Naive B cell (primary cell): ENCODE measurements around the gene PPP1R37. TPM values are rescaled to one million over a fixed set of nuclear protein-coding genes. Genes with fewer than 3 reads are reported as not detected.

Experiments used
- ATAC-seq, 2 donors: fragments of 150-1000 bp; cut with Tn5 transposase; 2 replicates each; pipeline ENCODE4 v1.10.0; 2021; ENCODE audit warnings: low read depth in 2 of 2, mild to moderate bottlenecking in 2 of 2, moderate library complexity in 2 of 2
- DNase-seq: peaks from one replicate; pipeline ENCODE4 v3.0.0; 2022
- H3K27ac Mint-ChIP-seq, 6 donors: one replicate each; pipeline ENCODE4 v1.8.0; 2020 to 2022; ENCODE audit warnings: mild to moderate bottlenecking in 6 of 6, mixed read lengths in 6 of 6, moderate library complexity in 5 of 6, inconsistent platforms in 2 of 6
- H3K27me3 Mint-ChIP-seq, 3 donors: one replicate each; pipeline ENCODE4 v1.8.0; 2021 to 2022; ENCODE audit warnings: mixed read lengths in 3 of 3, mild to moderate bottlenecking in 1 of 3
- H3K36me3 Mint-ChIP-seq, 2 donors: one replicate each; pipeline ENCODE4 v1.8.0; 2020 to 2022; ENCODE audit warnings: mixed read lengths in 2 of 2, inconsistent platforms in 1 of 2, mild to moderate bottlenecking in 1 of 2
- H3K4me1 Mint-ChIP-seq, 3 donors: one replicate each; pipeline ENCODE4 v1.8.0; 2020 to 2022; ENCODE audit warnings: mixed read lengths in 3 of 3, inconsistent platforms in 1 of 3, mild to moderate bottlenecking in 1 of 3, moderate library complexity in 1 of 3
- H3K4me3 Mint-ChIP-seq, 8 donors: one replicate each; pipeline ENCODE4 v1.8.0; 2020 to 2022; ENCODE audit warnings: mild to moderate bottlenecking in 8 of 8, mixed read lengths in 8 of 8, moderate library complexity in 8 of 8, inconsistent platforms in 2 of 8
- H3K9me3 Mint-ChIP-seq, 7 donors: one replicate each; pipeline ENCODE4 v1.8.0; 2020 to 2022; ENCODE audit warnings: mixed read lengths in 7 of 7, mild to moderate bottlenecking in 5 of 7, inconsistent platforms in 2 of 7, moderate library complexity in 1 of 7
- polyA plus RNA-seq, 6 donors: library from polyadenylated mRNA; unstranded; fragments of 300-500 nt; fragmentation: Illumina TruSeq; gene quantifications; one replicate each; pipeline ENCODE4 v1.2.3, GENCODE V29; 2021; ENCODE audit warnings: low read depth in 6 of 6

Gene PPP1R37
- polyA plus RNA-seq, 6 donors from 2014 or later = 0.20 to 1.4 (median 0.32) TPM; not detected in 1

GRCh38 chr19:45142016-45142725, 49.2 kb downstream of the PPP1R37 start:
- no peaks in the 10 kb centered on the region for H3K27me3 Mint-ChIP-seq
- no peak overlapping the region for H3K4me3 Mint-ChIP-seq

GRCh38 chr19:45142726-45143110, 49.7 kb downstream of the PPP1R37 start:
- peaks cover 5 to 13% (median 11%) of the 10 kb centered on the region in 3 donors for H3K4me1 Mint-ChIP-seq
- no peak overlapping the region for H3K4me3 Mint-ChIP-seq
- H3K36me3 Mint-ChIP-seq = peaks cover 0 to 12% of the 10 kb centered on the region in 2 donors
- H3K9me3 Mint-ChIP-seq = no peaks in the 10 kb centered on the region
- ATAC-seq = no peak
- H3K27me3 Mint-ChIP-seq = no peaks in the 10 kb centered on the region
- H3K27ac Mint-ChIP-seq = peak overlapping the region in 3 of 6 donors; percentile 69 to 92 (median 90)
- no peak for DNase-seq

More at GRCh38 chr19:45142016-45142725, 49.2 kb downstream of the PPP1R37 start:
- ATAC-seq (no peak), DNase-seq (no peak)
- no peaks in the 10 kb centered on the region for H3K9me3 Mint-ChIP-seq
- peaks cover 0 to 12% of the 10 kb centered on the region in 2 donors for H3K36me3 Mint-ChIP-seq
- peaks cover 11 to 17% (median 16%) of the 10 kb centered on the region in 3 donors for H3K4me1 Mint-ChIP-seq
- peak overlapping the region in 1 of 6 donors; percentile 29 for H3K27ac Mint-ChIP-seq

- no peaks in the 10 kb centered on the region for H3K27me3 Mint-ChIP-seq
- H3K36me3 Mint-ChIP-seq = peaks cover 0 to 12% of the 10 kb centered on the region in 2 donors
- DNase-seq (no peak), ATAC-seq (no peak)
- H3K9me3 Mint-ChIP-seq = no peaks in the 10 kb centered on the region
- peaks cover 0 to 8% (median 5%) of the 10 kb centered on the region in 3 donors for H3K4me1 Mint-ChIP-seq
- peak overlapping the region in 1 of 6 donors; percentile 69 for H3K27ac Mint-ChIP-seq
- H3K4me3 Mint-ChIP-seq = no peak overlapping the region
Measured at GRCh38 chr19:45144431-45145269, 51.7 kb downstream of the PPP1R37 start.

GRCh38 chr19:45145270-45146189, 52.6 kb downstream of the PPP1R37 start:
- Mint-ChIP-seq H3K27ac (no peak overlapping the region), H3K4me1 (peaks cover 0 to 8% (median 1%) of the 10 kb centered on the region in 3 donors), H3K27me3 (no peaks in the 10 kb centered on the region), H3K36me3 (peaks cover 0 to 12% of the 10 kb centered on the region in 2 donors), H3K4me3 (no peak overlapping the region), H3K9me3 (no peaks in the 10 kb centered on the region)
- ATAC-seq (no peak), DNase-seq (no peak)

GRCh38 chr19:45146251-45146650, 53.3 kb downstream of the PPP1R37 start:
- Mint-ChIP-seq H3K27ac (no peak overlapping the region), H3K4me3 (peak overlapping the region in 1 of 8 donors; percentile 12), H3K9me3 (no peaks in the 10 kb centered on the region), H3K27me3 (peaks cover 0 to 3% (median 0%) of the 10 kb centered on the region in 3 donors), H3K4me1 (peaks cover 0 to 9% (median 0%) of the 10 kb centered on the region in 3 donors), H3K36me3 (peaks cover 0 to 12% of the 10 kb centered on the region in 2 donors)
- no peak for DNase-seq
- ATAC-seq = no peak

- ATAC-seq (no peak), DNase-seq (no peak)
- H3K27ac Mint-ChIP-seq = no peak overlapping the region
- peaks cover 0 to 12% of the 10 kb centered on the region in 2 donors for H3K36me3 Mint-ChIP-seq
- no peaks in the 10 kb centered on the region for H3K9me3 Mint-ChIP-seq
- peaks cover 0 to 8% (median 4%) of the 10 kb centered on the region in 3 donors for H3K27me3 Mint-ChIP-seq
- peak overlapping the region in 1 of 8 donors; percentile 12 for H3K4me3 Mint-ChIP-seq
- H3K4me1 Mint-ChIP-seq = peaks cover 3 to 14% (median 4%) of the 10 kb centered on the region in 3 donors
Measured at GRCh38 chr19:45146741-45147205, 53.8 kb downstream of the PPP1R37 start.

GRCh38 chr19:45147835-45148676, 55.1 kb downstream of the PPP1R37 start:
- Mint-ChIP-seq H3K9me3 (no peaks in the 10 kb centered on the region), H3K27ac (no peak overlapping the region), H3K4me1 (peaks cover 9 to 13% (median 11%) of the 10 kb centered on the region in 3 donors), H3K36me3 (peaks cover 0 to 3% of the 10 kb centered on the region in 2 donors), H3K4me3 (no peak overlapping the region), H3K27me3 (peaks cover 4 to 12% (median 9%) of the 10 kb centered on the region in 3 donors)
- no peak for DNase-seq
- no peak for ATAC-seq

- ATAC-seq (no peak), DNase-seq (no peak)
- H3K27ac Mint-ChIP-seq = peak overlapping the region in 2 of 6 donors; percentile 33 to 56
- peaks cover 13 to 23% (median 16%) of the 10 kb centered on the region in 3 donors for H3K4me1 Mint-ChIP-seq
- no peaks in the 10 kb centered on the region for H3K36me3 Mint-ChIP-seq
- H3K27me3 Mint-ChIP-seq = peaks cover 7 to 18% (median 16%) of the 10 kb centered on the region in 3 donors
- H3K9me3 Mint-ChIP-seq = no peaks in the 10 kb centered on the region
- H3K4me3 Mint-ChIP-seq = peak overlapping the region in 1 of 8 donors; percentile 6
Measured at GRCh38 chr19:45149129-45149528, 56.1 kb downstream of the PPP1R37 start.

GRCh38 chr19:45150180-45150579, 57.2 kb downstream of the PPP1R37 start:
- H3K9me3 Mint-ChIP-seq = no peaks in the 10 kb centered on the region
- H3K36me3 Mint-ChIP-seq = no peaks in the 10 kb centered on the region
- H3K27me3 Mint-ChIP-seq = peaks cover 10 to 27% (median 23%) of the 10 kb centered on the region in 3 donors
- no peak for ATAC-seq
- DNase-seq = no peak
- peak overlapping the region in 1 of 8 donors; percentile 35 for H3K4me3 Mint-ChIP-seq
- H3K4me1 Mint-ChIP-seq = peaks cover 15 to 26% (median 18%) of the 10 kb centered on the region in 3 donors
- peak overlapping the region in 1 of 6 donors; percentile 49 for H3K27ac Mint-ChIP-seq

GRCh38 chr19:45150751-45151281, 57.8 kb downstream of the PPP1R37 start:
- Mint-ChIP-seq H3K36me3 (no peaks in the 10 kb centered on the region), H3K27ac (peak overlapping the region in 1 of 6 donors; percentile 49), H3K27me3 (peaks cover 10 to 32% (median 28%) of the 10 kb centered on the region in 3 donors), H3K4me3 (peak overlapping the region in 2 of 8 donors; percentile 69 to 84), H3K9me3 (no peaks in the 10 kb centered on the region), H3K4me1 (peaks cover 15 to 26% (median 18%) of the 10 kb centered on the region in 3 donors)
- DNase-seq (no peak), ATAC-seq (no peak)

GRCh38 chr19:45151320-45151719, 58.3 kb downstream of the PPP1R37 start:
- Mint-ChIP-seq H3K36me3 (no peaks in the 10 kb centered on the region), H3K27me3 (peaks cover 10 to 36% (median 28%) of the 10 kb centered on the region in 3 donors), H3K4me1 (peaks cover 15 to 26% (median 18%) of the 10 kb centered on the region in 3 donors), H3K27ac (no peak overlapping the region), H3K9me3 (no peaks in the 10 kb centered on the region), H3K4me3 (peak overlapping the region in 7 of 8 donors; percentile 35 to 86 (median 67))
- DNase-seq (no peak), ATAC-seq (no peak)
